NCI-H526 (cell line): Measurements from ENCODE around the gene C1R.
"Not testable (repeated sequence)": the region's sequence is repeated elsewhere in the genome, so short reads cannot be mapped to it uniquely, and the experiment has no call there.

ENCODE experiments used
- DNase-seq, 2 experiments: peaks; one replicate each; lab custom pipeline; 2025; lab: John Stamatoyannopoulos, UW

Gene C1R

GRCh38 chr12:7120166-7120565 lies 27.9 kb upstream of the C1R start:
- no peak for DNase-seq

- no peak for DNase-seq
These were observed 26.6 kb upstream of the C1R start for GRCh38 chr12:7118881-7119280.

GRCh38 chr12:7117670-7118069 lies 25.4 kb upstream of the C1R start:
- no peak for DNase-seq

DNA sequence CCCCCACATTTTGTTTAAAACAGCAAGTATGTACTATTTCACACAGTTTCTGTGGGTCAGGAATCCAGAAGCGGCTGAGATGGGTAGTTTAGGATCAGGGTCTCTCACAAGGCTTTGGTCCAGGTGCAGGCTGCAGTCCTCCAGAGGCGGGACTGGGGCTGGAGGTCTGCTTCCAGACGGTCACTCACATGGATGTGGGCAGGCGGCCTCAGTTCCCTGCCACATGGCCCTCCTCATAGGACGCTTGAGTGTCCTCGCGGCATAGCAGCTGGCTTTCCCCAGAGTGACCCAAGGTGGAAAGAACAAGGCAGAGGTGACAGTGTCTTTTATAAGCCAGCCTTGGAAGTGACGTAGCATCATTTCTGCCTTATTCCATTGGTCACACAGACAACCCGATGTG lies 24.7 kb upstream of the C1R start:
- DNase-seq = no peak

DNA sequence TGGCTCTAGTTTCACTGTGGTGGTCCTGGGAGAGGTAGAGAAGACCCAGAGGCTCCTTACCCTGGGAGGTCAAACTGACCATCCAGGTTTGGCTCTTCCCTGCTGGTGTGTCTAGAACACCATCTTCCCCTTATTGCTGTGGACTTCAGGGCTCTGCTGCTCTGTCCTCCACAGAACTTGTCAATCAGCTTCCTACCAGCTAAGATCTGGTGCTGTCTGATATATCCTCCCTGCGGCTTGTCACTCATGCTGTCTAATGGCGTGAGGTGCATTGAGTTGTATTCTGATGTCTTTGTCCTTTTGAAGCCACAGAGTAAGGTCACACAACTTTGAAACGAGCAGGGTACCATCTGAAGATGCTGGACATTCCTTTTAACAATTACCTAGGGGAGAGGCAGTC lies 24.0 kb upstream of the C1R start:
- DNase-seq = no peak

DNA sequence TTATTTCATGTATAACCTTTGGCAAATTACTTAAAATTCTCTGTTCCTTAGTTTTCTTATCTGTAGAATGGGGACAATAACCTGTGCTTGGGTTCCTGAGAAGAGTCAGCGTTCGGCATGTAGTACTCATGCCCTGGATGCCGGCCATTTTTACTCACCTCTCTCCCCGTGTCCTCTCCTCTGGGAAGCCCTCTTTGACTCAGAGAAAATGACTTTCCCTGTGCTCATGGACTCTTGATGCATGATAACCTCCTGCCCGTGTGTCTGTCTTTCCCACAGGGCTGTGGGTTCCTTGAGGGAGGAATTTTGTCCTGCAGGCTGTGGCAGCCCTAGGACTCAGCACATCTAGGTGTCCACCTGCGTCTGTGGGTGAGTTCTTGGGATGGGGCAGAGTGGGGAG lies 22.6 kb upstream of the C1R start:
- DNase-seq = no peak

DNA sequence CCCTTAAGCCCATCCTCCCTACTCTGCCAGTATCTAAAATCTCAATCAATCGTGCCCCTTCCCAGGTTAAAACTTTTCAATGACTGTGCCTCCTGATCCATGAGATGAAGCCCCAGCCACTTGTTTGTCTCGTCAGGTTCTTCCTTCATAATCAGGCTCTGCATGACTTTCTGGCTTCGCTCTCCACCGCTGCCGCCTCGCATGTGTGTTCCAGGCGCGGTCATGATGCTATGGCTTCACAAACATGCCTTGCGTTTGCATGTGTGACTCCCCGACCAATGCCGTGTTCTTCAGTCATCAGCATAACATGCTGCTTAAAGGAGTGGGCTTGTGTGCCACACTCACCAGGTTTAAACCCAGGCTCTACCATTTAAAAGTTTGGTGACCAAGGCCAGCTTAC lies 21.8 kb upstream of the C1R start:
- DNase-seq = no peak

GRCh38 chr12:7113389-7113871 lies 21.2 kb upstream of the C1R start:
- peak; percentile 34 to 46 for DNase-seq

DNA sequence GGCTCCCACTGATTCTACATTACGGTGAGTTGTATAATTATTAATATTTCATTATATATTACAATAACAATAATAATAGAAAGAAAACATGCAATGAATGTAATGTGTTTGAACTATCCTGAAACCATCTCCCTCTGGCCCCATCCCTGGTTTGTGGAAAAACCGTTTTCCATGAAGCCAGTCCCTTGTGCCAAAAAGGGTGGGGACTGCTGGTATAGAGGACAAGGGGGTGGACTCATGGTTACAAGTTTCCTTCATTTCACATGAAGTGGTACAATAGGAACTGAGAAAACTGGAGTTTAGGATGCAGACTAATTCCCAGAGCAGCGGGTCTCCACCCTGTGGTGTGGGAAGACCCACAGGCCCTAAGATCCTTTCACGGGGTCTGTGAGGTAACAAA lies 19.8 kb upstream of the C1R start:
- no peak for DNase-seq

DNA sequence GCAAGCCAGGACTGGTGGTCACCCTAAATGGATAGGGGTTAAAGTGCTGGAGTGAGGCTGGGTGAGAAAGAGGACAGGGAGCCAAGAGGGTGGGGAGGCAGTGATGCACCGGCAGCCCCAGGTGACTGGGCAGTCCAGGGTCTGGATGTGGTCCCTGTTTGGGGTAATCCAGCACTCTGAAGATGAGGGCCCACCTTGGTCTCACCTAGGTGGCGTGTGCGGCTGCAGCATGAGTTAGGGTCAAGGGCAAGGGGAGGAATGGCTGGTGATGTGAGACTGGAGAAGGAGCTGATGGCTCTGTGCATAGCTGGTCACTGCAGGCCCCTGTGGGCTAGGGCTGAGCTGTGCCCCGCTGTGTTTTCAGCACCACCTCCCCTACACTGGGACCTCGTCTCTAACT lies 18.4 kb upstream of the C1R start:
- no peak for DNase-seq

DNA sequence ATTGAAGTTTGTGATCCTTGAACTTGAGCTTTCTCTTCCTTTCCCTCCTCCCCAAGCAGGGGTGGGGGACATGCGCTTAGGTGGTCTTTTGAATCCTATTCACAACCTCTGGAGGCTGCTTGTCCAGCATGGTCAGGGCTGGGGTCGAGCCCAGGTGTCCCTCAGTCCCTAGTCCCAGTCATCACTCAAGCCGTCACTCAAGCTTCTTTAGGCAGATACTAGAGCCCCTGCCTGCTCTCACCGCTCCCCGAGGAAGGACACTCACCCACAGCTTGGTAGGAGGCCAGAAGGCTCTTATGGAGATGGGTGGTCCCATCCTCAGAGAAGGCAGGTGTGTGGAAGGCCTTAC lies 17.3 kb upstream of the C1R start:
- DNase-seq = no peak

DNA sequence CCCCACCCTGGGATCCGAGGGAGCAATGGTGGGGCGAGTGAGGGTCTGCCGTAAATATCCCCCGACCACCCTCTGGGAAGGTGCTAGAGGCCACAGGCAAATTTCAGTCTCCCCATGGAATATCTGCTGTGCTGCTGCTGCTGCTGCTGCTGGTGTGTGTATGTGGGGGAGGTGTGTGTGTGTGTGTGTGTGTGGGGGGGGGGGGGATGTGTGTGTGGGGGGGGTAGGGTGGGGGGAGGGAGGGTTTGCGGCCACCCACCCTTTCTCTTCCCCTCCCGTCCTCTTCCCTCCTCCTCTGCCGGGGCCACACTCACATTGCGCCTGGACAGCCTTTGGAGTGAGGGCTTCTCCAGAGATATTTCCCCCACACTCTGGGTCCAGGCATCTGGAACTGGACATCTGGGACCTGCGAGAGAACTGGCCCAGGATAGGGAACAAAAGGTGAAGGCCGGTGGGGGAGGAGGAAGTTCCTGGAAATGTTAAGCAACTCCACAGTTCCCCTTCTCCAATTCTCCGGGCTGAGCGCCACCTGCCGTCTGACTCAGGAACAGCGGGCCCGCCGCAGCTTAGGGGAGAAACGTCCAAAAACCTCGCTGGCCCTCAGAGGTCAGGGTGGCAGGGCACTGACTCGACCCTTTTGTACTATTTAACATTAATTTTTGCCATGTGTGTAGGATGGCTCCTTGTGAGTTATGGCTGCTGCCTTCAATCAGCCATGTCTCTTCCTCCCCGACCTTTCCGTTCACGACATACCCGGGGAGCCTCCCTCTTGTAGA lies 16.7 kb upstream of the C1R start, which contains the start of gene C1RL:
Gene C1RL (minus strand): TSS at position 419 of the 776 bp plus-strand sequence. CDS start 34 bp downstream, at position 385.
- peak; percentile 78 to 88 for DNase-seq

DNA sequence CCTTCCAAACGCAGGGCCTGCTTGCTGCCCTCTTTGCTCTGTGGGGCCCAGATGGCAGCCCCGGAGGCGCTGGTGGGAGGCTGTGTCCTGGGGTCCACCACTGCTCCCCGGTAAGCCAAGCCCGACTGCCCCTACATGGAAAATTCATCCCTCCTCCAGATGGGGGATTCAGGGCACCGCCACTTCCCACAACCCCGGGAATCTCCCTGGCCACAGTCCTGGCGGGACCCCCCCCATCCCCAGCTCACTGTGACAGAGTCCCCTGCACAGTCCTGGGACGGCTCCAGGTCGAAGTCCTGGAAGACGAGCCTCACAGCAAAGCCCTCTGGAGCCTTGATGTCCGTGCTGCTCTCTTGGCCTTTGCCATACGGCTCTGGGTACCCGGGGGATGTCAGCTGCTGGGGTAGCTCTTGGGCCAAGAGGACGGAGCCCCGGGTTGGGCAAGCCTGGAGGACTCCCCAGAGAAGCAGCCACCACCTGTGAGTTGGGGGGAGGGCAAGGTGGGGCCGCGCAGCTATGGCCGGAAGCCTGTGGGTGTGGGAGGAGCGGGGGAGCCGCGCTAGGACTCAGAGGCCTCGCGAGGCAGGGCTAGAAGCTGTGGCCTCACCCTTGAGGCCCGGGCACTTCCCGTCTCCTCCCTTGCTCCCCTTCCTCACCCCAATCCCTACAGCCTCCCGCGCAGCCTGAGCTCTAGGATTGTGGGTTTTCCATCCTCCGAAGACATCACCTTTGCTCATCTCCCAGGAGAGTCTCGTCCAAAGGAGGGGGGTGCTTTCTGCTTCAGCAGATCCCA lies 16.0 kb upstream of the C1R start:
- peak; percentile 36 to 79 for DNase-seq

DNA sequence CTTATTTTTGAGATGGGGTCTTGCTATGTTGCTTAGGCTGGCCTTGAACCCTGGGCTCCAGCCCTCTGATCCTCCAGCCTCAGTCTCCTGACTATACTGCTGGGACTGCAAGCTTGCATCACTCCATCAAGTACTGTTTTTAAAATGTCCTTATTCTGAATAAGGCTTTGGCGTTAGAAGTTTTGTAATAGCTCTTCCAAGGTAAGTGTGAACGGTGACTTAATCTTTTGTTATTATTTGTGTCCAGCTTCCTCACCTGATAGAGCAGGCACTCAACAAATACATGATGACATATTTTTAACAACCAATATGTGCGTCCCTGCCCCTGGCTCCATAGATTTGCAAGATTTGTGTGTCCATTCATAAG lies 15.4 kb upstream of the C1R start:
- DNase-seq = no peak

DNA sequence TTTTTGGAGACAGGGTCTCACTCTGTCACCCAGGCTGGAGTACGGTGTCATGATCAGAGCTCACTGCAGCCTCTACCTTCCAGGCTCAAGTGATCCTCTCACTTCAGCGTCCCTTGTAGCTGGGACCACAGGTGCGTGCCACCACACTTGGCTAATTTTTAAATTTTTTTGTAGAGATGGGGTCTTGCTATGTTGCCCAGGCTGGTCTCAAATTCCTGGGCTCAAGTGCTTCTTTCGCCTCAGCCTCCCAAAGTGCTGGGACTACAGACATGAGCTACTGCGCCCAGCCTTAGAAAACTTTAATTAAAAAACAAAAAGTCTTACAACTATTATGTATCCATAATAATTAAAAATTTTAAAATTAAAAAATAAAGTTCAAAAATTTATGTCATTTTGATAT lies 14.9 kb upstream of the C1R start:
- DNase-seq = not testable (repeated sequence)

- no peak for DNase-seq
These were observed 13.8 kb upstream of the C1R start for GRCh38 chr12:7106082-7106481.

GRCh38 chr12:7103837-7104584 lies 11.8 kb upstream of the C1R start:
- DNase-seq = no peak

- DNase-seq = no peak
These were observed 10.3 kb upstream of the C1R start for GRCh38 chr12:7102582-7102981.

- DNase-seq = no peak
These were observed 9.5 kb upstream of the C1R start for GRCh38 chr12:7101694-7102131.

DNA sequence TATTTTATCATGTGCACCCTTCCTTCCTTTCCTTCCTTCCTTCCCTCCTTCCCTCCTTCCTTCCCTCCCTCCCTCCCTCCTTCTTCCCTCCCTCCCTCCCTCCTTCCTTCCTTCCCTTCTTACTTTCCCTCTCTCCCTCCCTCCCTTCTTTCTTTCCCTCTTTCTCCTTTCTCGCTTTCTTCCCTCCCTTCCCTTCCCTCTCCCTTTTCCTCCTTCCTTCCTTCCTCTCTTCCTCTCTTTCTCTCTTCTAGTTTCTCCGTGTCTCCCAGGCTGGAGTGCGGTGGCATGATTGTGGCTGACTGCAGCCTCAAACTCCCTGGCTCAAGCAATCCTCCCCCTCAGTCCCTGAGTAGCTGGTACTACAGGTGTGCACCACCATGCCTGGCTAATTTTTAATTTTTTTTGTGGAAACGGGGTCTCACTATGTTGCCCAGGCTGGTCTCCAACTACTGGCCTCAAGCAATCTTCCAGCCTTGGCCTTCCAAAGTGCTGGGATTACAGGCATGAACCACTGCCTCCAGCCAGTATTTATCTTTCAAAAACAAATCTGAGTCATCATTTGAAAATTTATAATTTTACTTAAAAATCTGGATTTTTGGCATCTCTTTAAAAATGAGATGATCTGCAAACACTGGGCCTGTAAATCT lies 8.9 kb upstream of the C1R start:
- no peak for DNase-seq

- peak; percentile 25 to 43 for DNase-seq
These were observed 8.0 kb upstream of the C1R start for GRCh38 chr12:7100239-7100638.
